ENCODE results near the gene PRKD1. TPM values are rescaled to one million over a fixed set of nuclear protein-coding genes. Genes with fewer than 3 reads are reported as not detected.
A peak's percentile ranks its signal among the peaks of the same experiment; 100 is the strongest.
"Not testable (repeated sequence)": the region's sequence is repeated elsewhere in the genome, so short reads cannot be mapped to it uniquely, and the experiment has no call there.

Gene PRKD1
- total RNA-seq, 1 experiment from 2014 or later, result 8.3 TPM

DNA sequence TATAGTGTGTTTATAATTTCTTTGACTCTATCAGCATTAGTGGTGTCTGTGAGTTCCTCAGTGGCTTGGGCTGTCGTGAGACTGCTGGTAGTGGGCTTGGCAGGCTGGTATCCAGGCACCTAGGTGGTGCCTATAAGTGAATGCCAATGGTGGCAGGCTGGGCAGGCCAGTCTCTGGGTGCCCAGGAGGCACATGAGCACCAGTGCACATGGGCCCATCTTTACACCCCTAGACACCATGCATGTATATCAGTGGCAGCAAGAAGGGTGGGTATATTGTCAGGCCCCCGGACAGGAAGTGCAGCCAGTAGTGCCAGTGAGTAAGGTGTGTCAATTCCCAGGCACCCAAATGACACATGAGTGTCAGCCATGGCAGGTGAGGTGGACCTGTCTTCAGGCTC, 138.2 kb downstream of the PRKD1 start:
- Histone ChIP-seq H3K27me3 (no peaks in the 10 kb centered on the region; the same call in 1 of the 2 replicates), H3K36me3 (no peaks in the 10 kb centered on the region), H3K4me3 (no peak overlapping the region), H3K9me3 (no peaks in the 10 kb centered on the region)
- no peak for DNase-seq

DNA sequence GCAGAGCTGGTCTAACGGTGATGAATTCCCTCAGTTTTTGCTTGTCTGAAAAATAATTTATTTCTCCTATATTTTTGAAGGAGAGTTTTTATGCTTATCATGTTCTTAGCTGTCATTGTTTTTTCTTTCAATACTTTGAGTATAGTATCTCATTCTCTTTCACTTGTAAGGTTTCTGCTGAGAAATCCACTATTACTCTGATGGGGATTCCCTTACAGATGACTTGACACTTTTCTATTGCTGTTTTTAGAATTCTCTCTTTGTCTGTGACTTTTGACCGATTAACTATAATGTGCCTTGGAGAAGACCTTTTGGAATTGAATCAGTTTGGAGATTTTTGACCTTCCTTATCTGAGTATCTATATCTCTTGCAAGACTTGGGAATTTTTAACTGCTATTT, 139.6 kb downstream of the PRKD1 start:
- Histone ChIP-seq H3K36me3 (no peaks in the 10 kb centered on the region), H3K9me3 (no peaks in the 10 kb centered on the region), H3K27me3 (no peaks in the 10 kb centered on the region; the same call in 1 of the 2 replicates), H3K4me3 (no peak overlapping the region)
- DNase-seq, result no peak

DNA sequence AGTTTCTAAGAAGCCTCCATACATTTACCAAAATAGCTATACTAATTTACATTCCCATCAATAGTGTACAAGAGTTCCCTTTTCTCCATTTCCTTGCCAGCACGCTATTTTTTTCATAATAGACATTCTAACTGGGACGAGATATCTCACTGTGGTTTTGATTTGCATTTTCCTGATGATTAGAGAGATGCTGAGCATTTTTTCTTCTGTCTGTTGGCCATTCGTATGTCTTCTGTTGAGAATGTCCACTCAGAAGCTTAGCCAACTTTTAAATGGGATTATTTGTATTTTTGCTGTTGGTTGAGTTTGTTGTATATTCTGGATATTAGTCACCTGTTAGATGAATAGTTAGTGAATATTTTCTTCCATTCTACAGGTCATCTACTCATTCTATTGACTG, 144.1 kb downstream of the PRKD1 start:
- no peak overlapping the region for H3K4me3 ChIP-seq
- H3K36me3 ChIP-seq, result no peaks in the 10 kb centered on the region
- H3K9me3 ChIP-seq, result no peaks in the 10 kb centered on the region
- H3K27me3 ChIP-seq, result no peaks in the 10 kb centered on the region
- DNase-seq, result no peak

DNA sequence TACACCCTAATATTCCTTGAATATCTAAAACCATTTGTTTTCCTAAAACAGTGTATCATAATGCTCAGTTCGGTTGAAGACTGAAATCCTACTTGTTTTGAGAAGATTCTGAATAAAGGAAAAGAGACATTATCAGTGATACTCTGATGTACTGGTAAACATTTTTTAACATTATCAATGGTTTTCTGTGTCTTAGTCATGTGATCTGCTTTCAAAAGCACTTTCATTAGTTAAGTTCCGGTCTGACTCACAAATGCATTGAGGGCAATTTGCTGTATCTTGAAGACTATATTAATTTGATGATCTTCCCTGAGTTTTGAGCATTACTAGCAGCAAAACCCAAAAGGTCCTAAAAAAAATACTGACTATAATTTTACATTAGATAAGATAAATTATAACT, 145.6 kb downstream of the PRKD1 start:
- Histone ChIP-seq H3K4me3 (no peak overlapping the region), H3K36me3 (no peaks in the 10 kb centered on the region), H3K27me3 (no peaks in the 10 kb centered on the region), H3K9me3 (no peaks in the 10 kb centered on the region)
- DNase-seq, result no peak

DNA sequence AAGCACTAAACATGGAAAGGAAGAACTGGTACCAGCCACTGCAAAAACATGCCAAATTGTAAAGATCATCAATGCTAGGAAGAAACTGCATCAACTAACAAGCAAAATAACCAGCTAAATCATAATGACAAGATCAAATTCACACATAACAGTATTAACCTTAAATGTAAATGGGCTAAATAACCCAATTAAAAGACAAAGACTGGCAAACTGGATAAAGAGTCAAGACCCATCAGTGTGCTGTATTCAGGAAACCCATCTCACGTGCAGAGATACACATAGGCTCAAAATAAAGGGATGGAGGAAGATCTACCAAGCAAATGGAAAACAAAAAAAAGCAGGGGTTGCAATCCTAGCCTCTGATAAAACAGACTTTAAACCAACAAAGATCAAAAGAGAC, 150.5 kb downstream of the PRKD1 start:
- not testable (repeated sequence) for DNase-seq, H3K4me3 ChIP-seq

DNA sequence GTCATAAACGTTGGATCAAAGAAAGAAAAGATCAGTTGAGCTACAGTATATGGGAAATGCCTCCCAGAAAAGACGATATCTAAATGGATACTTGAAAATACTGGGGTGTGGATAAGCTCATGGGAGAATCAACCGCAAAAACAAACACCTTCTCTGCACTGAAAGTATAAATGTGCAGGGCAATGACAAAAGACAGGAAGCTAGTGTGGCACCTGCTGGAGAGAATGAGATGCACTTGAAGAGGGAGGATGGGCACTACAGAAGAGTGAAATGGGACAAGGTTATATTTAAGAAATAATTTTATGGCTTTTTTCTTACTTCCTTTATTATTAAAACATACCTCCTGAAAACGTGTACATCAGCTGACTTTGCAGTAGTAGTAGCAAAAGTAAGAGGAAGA, 153.7 kb downstream of the PRKD1 start:
- no peak overlapping the region for H3K4me3 ChIP-seq
- no peaks in the 10 kb centered on the region for H3K27me3 ChIP-seq
- no peak for DNase-seq
- no peaks in the 10 kb centered on the region for H3K9me3 ChIP-seq
- H3K36me3 ChIP-seq, result no peaks in the 10 kb centered on the region

More for the DNA sequence above, 150.5 kb downstream of the PRKD1 start:
- H3K36me3 ChIP-seq, H3K27me3 ChIP-seq, H3K9me3 ChIP-seq: not testable (repeated sequence)

DNA sequence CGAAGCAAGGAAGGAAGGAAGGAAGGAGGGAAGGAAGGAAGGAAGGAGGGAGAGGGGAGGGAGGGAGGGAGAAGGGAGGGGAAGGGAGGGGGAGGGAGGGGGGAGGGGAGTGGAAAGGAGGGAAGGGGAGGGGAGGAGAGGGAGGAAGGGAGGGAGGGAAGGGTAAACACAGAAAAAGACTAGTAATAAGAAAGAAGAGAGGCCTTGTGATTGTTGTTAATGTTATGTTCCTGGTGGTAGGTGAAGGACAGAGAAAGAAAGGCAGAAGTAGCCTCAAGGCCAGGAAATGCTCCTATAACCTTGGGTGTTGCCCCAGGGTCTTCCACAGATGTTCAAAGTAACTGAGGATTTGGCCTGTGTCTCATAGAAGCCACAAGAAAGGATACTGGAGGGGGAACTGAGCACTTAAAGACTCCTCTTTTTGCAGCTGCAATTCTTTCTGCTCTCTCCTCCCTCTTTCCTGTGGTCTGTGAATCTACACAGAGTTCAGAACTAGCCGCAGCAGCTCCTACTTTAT, 164.2 kb downstream of the PRKD1 start:
- no peak overlapping the region for H3K4me3 ChIP-seq
- no peak for DNase-seq
- H3K36me3 ChIP-seq, result no peaks in the 10 kb centered on the region
- no peaks in the 10 kb centered on the region for H3K9me3 ChIP-seq
- H3K27me3 ChIP-seq, result no peaks in the 10 kb centered on the region

DNA sequence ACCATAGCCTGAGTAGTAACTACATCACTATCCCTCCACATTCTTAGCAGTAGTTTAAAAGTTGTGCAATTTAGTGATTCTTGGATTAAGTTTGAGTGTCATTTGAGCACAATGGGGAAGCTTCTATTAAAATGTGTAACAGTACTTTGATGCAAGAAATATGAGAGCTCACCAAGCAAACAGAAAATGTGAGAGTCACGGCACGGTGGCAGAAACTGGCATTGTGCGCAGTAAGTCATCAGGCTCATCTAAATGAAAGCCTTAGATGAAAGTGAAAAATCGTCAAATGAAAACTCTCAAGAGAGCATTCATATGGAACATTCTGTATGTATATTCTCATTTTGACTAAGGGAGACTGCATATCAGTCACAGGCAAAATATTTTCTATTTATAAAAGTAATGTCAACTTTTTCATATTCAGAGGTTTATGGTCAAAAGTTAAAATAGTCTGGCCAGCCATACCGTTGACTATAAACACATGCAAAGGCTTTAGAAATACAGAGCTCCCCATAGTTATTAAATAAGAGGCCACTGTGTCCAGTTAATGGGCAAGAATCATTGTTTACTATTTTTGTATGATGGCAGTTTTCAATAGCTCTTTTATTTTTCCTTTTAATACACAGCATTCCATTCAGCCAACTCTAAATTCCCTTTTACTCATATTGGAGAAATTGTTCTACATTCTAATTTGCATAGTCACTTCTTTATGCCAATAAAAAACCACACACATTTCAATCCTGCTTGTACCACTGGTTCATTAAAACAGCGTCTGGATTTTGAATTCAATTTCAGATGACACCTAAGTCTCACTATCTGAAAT, 167.9 kb downstream of the PRKD1 start:
- H3K27me3 ChIP-seq, result no peaks in the 10 kb centered on the region
- no peak for DNase-seq
- H3K9me3 ChIP-seq, result no peaks in the 10 kb centered on the region
- H3K36me3 ChIP-seq, result no peaks in the 10 kb centered on the region
- H3K4me3 ChIP-seq, result no peak overlapping the region

DNA sequence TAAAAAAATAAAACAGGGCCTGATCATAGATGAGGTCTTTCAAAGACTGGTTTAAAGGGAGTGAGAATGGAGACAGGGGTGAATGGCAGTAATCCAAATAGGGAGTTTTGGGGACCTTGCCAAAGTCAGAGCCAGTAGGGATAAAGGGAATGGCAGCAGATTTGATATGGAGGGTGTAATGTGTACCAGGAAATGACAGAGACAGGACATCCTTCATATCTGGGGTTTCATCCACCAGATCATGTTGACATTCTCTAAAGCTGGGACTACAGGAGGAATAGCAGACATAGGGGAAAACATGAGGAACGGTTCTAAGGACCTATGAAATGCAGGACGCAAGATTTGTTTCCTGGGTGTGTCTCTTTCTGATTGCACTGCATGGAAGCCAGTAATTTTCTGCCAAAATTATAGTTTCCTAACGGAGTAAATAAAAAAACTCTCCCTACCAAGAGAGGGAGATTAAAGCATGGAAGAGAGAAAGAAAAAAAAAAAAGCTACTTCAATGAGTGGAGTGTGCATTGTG, 169.9 kb downstream of the PRKD1 start:
- no peak for DNase-seq
- H3K9me3 ChIP-seq, result no peaks in the 10 kb centered on the region
- no peaks in the 10 kb centered on the region for H3K27me3 ChIP-seq
- no peaks in the 10 kb centered on the region for H3K36me3 ChIP-seq
- H3K4me3 ChIP-seq, result no peak overlapping the region

DNA sequence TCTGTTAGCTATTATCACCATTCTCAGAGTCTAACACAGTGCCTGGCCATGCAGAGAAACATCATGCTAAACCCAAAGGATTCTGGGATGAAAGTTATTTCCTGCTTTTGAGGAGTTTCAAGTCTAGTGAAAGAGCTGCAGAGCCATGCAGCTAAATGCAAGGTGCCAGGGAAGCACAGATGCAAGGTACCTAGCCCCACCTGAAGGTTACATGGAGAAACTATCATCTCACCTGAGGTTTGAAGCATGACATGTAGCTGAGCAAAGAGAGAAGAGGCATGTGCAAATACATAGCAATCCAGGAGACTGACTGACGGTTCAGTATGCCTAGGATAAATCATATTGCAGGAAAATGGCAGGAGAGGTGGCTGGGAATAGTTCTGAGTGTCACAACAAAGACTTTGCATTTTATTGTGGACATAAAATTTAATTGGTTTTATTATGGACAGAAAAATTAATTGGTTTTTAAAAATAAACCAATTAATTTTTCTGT, 170.4 kb downstream of the PRKD1 start:
- DNase-seq, result no peak
- Histone ChIP-seq H3K36me3 (no peaks in the 10 kb centered on the region), H3K4me3 (no peak overlapping the region), H3K9me3 (no peaks in the 10 kb centered on the region), H3K27me3 (no peaks in the 10 kb centered on the region)

DNA sequence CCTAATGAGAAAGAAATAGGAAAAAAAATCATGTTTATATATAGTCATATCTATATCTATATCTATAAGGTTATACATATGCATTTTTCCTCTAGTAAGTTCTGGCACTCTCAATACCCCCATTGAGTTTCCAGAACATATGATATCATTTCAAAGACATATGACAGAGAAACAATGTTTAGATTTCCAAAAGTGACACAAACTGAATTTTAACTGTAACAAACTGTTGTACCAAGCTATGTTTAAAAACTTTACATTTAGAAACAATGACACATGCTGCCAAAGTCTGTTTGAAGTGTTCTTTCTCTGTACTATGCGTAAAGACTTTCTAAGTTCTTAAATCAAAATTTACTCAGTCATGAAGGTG, 171.6 kb downstream of the PRKD1 start:
- H3K4me3 ChIP-seq, result no peak overlapping the region
- no peaks in the 10 kb centered on the region for H3K27me3 ChIP-seq
- no peaks in the 10 kb centered on the region for H3K36me3 ChIP-seq
- H3K9me3 ChIP-seq, result no peaks in the 10 kb centered on the region
- no peak for DNase-seq

DNA sequence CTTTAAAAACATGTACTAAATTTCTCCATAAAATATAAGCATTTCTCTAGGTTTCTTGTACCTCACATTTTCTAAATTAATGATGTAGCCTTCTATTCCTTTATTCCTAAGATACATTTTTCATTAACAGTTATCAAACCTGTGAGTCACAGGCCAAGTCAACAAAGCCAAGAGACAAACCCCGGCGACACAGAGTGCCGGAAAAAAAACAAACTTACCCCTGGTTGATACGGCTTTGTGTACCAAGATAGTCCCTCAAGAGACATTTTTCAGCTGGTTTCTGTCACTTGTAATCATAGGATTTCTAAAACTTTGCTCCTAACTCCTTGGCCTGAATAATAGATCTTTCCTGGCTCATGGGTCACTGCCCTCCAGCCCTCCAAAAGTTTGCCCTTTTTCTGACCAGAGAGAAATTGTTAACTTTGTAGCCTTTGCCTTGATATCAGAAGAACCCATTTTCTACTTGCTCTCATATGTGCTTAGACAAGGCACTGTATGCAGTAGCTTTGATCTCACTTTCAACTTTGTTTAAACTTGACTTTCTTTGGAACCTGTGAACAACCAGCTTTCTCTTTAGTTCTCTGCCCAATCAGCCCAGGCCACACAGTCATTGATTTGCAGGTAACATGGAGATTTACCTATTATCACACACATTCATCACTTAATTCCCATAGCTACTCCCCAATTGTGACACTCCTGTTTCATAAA, 172.2 kb downstream of the PRKD1 start:
- Histone ChIP-seq H3K27me3 (no peaks in the 10 kb centered on the region), H3K9me3 (no peaks in the 10 kb centered on the region), H3K36me3 (no peaks in the 10 kb centered on the region), H3K4me3 (no peak overlapping the region)
- no peak for DNase-seq

DNA sequence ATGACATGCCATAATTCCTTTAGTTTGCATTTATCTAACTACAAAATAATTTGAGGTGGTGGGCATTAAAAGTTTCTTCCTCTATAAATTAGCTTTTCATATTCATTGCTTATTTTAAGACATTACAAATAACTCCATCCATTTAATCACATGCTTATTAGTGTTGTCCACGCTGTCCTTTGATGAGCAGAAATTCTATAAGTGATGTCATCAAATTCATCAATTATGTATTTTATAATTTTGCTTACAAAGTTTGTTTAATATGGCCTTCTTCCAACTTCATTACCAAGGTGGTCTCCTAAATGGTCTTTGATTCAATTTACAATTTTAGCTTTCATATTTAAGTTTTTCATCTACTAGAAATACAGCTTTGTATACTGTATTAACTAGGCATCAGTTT, 173.5 kb downstream of the PRKD1 start:
- no peaks in the 10 kb centered on the region for H3K27me3 ChIP-seq
- no peak overlapping the region for H3K4me3 ChIP-seq
- H3K9me3 ChIP-seq, result no peaks in the 10 kb centered on the region
- DNase-seq, result no peak
- H3K36me3 ChIP-seq, result no peaks in the 10 kb centered on the region

DNA sequence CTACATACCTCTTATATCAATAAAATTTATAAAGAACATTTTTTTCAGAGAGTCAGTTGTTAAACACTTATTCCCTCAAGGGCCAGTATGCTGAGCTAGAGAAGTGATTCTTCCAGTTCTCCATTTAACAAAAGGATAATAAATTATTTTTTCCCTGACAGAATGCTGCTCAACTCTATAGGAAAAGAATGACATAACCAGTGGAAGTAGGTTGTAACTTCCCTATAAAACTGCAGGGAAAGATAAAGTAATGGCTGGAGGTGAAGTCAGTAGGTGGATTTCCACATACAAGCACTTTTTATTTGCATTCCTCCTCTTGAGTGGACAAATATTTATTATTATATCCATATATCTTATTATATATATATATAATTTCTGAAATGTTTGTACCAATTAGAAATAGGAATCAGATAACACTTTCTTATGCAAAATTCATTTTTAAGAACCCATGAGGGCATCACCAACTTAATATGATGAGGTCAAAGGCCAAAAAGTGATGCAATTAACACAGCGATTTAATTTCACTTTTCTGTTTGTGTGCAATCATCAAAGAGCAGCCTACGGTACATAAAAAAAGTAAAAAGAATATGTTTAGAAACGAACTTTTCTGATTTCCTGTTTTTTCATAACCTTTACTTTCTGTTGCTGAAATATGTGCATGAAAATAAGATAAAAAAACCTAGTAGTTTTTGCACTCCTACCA, 175.3 kb downstream of the PRKD1 start:
- Histone ChIP-seq H3K27me3 (no peaks in the 10 kb centered on the region), H3K9me3 (no peaks in the 10 kb centered on the region)
- DNase-seq, result no peak

DNA sequence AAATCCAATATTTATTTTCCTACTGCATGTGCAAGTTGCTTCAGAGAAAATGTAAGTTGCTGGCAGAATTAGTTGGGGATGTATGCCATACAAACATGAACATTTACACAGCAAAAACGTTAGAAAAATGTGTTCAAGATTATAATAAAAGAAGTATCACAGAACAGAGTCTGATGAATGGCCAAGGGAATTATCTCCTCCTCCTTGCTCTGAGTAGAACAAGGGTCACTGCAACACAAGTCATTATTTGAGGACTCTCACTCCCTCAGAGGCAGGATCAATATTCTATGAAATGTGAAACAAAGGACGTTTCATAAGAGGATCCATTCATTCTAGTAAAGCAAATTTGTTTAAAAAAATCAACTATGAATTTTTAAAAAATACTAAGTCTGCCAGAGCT, 177.8 kb downstream of the PRKD1 start:
- DNase-seq, result no peak
- no peaks in the 10 kb centered on the region for H3K27me3 ChIP-seq
- H3K4me3 ChIP-seq, result no peak overlapping the region
- no peaks in the 10 kb centered on the region for H3K36me3 ChIP-seq
- no peaks in the 10 kb centered on the region for H3K9me3 ChIP-seq

More for the DNA sequence above, 175.3 kb downstream of the PRKD1 start:
- H3K4me3 ChIP-seq, result no peak overlapping the region
- no peaks in the 10 kb centered on the region for H3K36me3 ChIP-seq

DNA sequence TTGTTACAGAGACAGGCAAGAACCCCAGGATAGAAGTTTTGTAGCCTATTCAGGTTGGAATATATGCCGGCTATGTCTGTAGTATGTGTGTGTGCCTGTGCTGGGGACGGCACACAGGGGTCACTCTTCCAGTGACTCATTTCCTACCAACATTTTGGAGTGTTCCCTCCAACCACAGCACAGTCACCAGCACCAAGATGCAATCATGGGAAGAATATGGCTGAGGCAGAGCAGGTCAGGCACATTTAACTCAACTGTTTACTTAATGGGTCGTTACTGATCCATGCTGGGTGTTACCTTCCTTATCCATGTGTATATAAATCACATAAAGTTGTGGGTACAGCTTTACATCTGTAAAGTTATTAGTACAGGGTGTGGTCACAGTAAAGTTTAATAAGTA, 178.3 kb downstream of the PRKD1 start:
- Histone ChIP-seq H3K36me3 (no peaks in the 10 kb centered on the region), H3K9me3 (no peaks in the 10 kb centered on the region), H3K4me3 (no peak overlapping the region), H3K27me3 (no peaks in the 10 kb centered on the region)
- peak; percentile 34 for DNase-seq

DNA sequence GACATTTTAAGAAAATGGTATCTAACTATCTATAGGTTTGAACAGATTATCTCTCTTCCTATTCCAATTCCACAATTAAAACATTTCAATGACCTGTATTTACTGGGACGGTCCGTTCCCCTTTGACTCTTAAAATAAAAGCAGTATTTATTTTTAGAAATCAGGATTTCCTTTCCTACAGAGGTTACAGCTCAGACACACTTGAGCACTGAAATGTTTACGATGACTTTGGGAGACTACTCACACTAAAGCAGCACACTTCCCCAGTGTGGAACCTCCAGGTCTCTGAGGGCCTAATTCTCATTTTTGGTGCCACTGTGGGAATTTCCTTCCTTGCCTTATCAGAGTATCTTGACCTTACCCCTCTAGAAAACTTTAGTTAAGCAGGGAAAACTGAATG, 181.8 kb downstream of the PRKD1 start:
- Histone ChIP-seq H3K4me3 (no peak overlapping the region), H3K27me3 (no peaks in the 10 kb centered on the region), H3K36me3 (no peaks in the 10 kb centered on the region), H3K9me3 (no peaks in the 10 kb centered on the region)
- DNase-seq, result no peak

Measured in MG63 (cell line).